ENCODE measurements around the gene GFRA1. TPM values are rescaled to one million over a fixed set of nuclear protein-coding genes. Genes with fewer than 3 reads are reported as not detected.
A peak's percentile ranks its signal among the peaks of the same experiment; 100 is the strongest.
"Not testable (repeated sequence)": the region's sequence is repeated elsewhere in the genome, so short reads cannot be mapped to it uniquely, and the experiment has no call there.

GFRA1 gene
- total RNA-seq, 1 experiment from 2014 or later = 46.3 TPM

DNA sequence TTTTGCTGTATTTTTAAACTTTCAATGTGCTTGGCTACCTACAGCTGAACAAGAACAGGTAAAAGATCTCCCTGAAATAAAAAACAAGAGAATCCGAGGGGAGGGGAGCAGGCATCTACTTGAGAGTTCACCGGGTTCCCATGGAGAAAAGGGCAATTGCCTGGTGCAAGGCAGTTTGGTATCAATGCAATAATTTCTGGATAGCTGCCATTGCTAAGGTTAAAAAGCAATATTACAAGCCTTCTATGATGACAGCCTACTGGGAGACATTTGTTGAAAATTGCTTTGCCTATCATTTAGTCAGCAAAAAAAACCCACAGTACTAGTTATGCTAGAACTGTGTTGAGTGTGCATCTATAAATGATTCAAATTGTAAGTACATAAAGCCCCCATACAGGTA lies 82.1 kb downstream of the GFRA1 start:
- no peak overlapping the region for H3K4me3 ChIP-seq
- no peaks in the 10 kb centered on the region for H3K36me3 ChIP-seq

DNA sequence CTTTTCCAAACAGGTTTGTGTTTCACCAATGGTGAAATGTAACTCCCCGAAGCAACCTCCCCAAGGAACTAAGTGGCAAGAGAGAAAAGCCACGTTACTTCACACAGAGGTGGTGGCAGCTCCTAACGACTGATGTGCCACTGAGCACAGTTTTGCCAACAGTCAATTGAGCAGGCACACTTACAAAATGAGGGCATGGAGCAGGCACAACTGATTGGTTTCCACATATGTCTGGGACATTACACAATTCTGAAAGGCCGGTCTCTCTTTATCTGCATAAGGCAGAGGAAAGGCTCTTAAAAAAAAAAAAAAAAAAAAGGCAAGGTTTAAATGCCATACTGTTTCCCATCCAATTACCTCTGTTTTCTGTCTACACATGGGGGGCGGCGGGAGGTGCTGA lies 86.7 kb downstream of the GFRA1 start:
- DNase-seq (ENCODE audit: low read depth in 1 of 2, low spot score in 2 of 2) = no peak
- Histone ChIP-seq H3K9me3 (replicated peaks) (no peaks in the 10 kb centered on the region), H3K36me3 (no peaks in the 10 kb centered on the region), H3K4me1 (replicated peaks) (no peaks in the 10 kb centered on the region), H3K27ac (no peak overlapping the region), H3K4me3 (no peak overlapping the region), H3K27me3 (replicated peaks) (no peaks in the 10 kb centered on the region)

More for the DNA sequence above, 82.1 kb downstream of the GFRA1 start:
- no peak for DNase-seq (ENCODE audit: low read depth in 1 of 2, low spot score in 2 of 2)
- Histone ChIP-seq H3K27me3 (replicated peaks) (no peaks in the 10 kb centered on the region), H3K4me1 (replicated peaks) (no peaks in the 10 kb centered on the region), H3K9me3 (replicated peaks) (no peaks in the 10 kb centered on the region), H3K27ac (no peak overlapping the region)

DNA sequence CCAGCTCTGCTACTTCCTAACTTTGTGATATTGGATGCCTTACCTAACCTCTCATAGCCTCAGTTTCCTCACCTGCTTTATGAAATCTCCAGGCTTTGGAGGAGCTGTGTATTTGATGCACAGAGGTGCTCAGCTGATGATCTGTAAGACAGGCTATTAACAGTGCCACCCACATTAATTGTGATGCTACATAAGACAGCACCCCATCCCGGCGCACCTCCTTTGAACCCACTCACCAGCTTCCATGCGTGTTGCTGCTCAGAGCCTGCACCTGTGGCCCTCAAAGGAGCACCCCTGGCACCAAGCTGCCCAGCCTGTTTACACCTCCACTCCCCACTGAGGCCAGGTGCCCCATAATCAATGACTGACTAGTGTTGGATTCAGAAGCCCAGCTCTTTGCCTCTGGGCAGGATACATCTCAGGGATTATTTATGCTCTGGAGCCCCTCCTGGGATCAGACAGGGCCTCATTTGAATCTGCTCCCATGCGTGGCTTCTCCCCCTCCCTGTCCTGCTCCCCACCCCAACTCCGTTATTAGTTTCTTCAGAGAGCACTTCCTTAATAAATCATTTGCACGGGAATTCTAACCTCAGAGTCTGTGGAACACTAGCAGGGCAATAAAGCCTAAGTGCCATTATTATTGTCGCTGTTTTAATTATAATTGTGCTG lies 87.7 kb downstream of the GFRA1 start:
- Histone ChIP-seq H3K9me3 (replicated peaks) (no peaks in the 10 kb centered on the region), H3K36me3 (no peaks in the 10 kb centered on the region)

DNA sequence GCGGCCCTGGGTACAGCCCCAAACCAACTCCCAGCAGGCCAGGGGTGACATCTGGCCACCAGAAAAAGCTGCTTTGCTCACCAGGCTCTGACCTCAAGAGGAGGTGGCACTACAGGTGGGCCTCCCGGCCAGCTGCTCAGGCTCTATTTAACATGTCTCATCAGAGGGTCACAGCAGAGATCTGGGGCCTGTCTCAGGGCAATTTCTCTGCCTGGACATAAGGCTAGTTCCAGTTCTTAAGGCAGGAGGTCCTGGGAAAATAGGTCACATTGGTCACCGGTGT lies 88.6 kb downstream of the GFRA1 start:
- H3K36me3 ChIP-seq = no peaks in the 10 kb centered on the region
- H3K4me3 ChIP-seq = no peak overlapping the region
- no peaks in the 10 kb centered on the region for H3K9me3 ChIP-seq (replicated peaks)
- H3K27ac ChIP-seq = no peak overlapping the region
- H3K4me1 ChIP-seq (replicated peaks) = no peaks in the 10 kb centered on the region
- no peaks in the 10 kb centered on the region for H3K27me3 ChIP-seq (replicated peaks)
- DNase-seq (ENCODE audit: low read depth in 1 of 2, low spot score in 2 of 2) = no peak

More for the DNA sequence above, 87.7 kb downstream of the GFRA1 start:
- DNase-seq (ENCODE audit: low read depth in 1 of 2, low spot score in 2 of 2) = no peak
- H3K27ac ChIP-seq = no peak overlapping the region
- no peaks in the 10 kb centered on the region for H3K4me1 ChIP-seq (replicated peaks)
- no peaks in the 10 kb centered on the region for H3K27me3 ChIP-seq (replicated peaks)
- no peak overlapping the region for H3K4me3 ChIP-seq

DNA sequence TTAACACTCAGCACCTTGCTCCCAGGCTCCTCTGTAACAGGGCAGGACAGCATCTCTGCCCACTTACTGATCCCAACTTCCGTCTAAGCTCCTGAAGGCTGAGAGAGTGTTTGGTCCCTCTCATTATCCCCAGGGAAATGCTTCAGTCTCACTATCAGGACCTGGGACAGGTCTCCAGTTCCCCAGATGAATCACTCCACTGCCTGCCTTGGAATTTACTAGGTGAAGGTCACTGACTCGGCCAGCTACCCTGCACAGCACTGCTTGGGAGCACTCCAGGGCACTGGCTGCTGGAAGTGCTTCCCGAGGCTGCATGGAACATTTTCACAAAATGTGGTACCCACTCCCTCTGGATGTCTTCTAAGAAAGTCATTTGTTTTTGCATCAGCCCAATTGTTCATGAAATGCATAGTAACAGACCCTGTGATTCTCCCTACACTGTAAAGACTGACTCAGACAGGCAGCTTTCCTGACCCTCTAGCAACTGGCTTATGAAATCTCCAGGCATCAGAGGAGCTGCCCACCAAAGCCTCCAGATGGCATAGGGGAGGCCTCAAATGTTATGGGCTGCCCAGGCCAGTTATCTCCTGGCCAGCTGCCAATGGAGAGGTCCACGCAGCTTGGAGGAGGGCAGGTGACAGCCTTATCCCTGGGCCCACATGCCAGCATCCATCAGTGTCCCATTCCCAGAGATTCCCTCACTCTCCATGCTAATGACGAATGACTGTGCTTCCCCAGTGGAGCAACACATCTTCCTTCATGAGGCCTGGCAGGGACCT lies 89.1 kb downstream of the GFRA1 start:
- H3K4me1 ChIP-seq (replicated peaks) = no peaks in the 10 kb centered on the region
- peak in 1 of 2 experiments; percentile 17 for DNase-seq (ENCODE audit: low read depth in 1 of 2, low spot score in 2 of 2)
- H3K4me3 ChIP-seq = no peak overlapping the region
- H3K27ac ChIP-seq = no peak overlapping the region
- no peaks in the 10 kb centered on the region for H3K27me3 ChIP-seq (replicated peaks)
- H3K9me3 ChIP-seq (replicated peaks) = no peaks in the 10 kb centered on the region
- no peaks in the 10 kb centered on the region for H3K36me3 ChIP-seq

DNA sequence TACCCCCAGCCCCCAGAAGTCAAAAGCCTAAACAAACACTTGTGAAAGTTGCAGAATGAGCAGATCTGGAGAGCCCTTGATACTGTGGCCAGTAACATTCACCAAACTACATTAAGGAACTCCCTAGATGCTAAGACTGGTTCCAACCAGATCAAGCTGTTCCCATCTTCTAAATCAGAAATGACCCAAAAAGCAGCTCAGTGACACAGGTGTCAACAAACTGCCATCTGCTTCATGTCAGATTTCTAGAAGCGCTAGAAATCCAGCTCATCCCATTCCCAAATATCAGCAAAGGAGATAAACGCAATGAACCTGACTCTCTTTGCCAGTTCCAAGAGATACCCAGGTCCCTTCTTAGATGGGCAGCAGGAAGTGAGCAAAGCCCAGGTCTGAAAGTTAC lies 90.6 kb downstream of the GFRA1 start:
- Histone ChIP-seq H3K4me1 (replicated peaks) (no peaks in the 10 kb centered on the region; the same call in 1 of the 2 replicates), H3K9me3 (replicated peaks) (no peaks in the 10 kb centered on the region), H3K27me3 (replicated peaks) (no peaks in the 10 kb centered on the region), H3K27ac (no peak overlapping the region), H3K36me3 (no peaks in the 10 kb centered on the region), H3K4me3 (no peak overlapping the region)
- DNase-seq (ENCODE audit: low read depth in 1 of 2, low spot score in 2 of 2) = no peak

DNA sequence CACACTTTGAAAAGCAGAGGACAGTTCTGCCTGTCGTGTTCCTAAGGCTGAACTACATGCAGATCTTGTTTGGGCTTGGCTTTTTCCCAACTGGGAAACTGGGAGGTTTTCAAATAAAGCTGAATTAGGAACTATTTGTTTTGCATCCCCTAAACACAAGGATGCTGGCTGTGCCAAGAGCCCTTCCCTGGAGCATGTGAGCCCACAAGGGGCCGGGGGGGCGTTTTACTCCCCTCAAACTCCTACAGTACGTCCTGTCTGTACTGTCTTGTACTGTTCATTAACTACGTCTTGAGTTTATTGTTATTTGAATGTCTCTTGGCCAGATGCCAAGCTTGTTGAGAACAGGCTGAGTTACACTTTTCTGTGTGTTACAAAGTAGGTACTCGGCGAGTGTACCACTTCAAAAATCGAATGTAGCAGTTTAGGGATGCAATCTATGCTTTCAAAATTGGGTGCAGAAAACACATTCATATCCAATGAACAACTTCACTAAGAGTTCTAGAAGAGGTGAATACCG lies 94.9 kb downstream of the GFRA1 start:
- Histone ChIP-seq H3K36me3 (no peaks in the 10 kb centered on the region), H3K27me3 (replicated peaks) (no peaks in the 10 kb centered on the region), H3K4me3 (no peak overlapping the region), H3K9me3 (replicated peaks) (no peaks in the 10 kb centered on the region), H3K27ac (no peak overlapping the region), H3K4me1 (replicated peaks) (no peaks in the 10 kb centered on the region; the same call in 1 of the 2 replicates)
- DNase-seq (ENCODE audit: low read depth in 1 of 2, low spot score in 2 of 2) = no peak

DNA sequence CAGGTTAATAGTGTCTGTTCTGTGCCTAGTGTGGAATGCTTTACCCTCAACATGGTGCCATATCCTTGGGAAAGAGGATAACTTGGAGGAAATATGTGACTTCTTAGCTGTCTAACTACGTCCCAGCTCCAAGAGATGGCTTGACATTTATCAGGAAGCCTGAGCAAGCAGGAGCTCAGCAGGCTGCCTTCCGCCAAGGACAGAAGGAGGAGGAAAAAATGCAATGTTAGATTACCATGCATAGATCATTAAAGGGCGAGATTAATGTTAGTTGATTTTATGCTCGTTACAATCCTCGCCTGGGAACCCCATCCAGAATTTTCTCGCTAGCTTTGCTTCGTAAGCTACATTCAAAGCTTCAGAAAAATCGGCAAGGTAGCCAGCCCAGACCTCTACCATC lies 97.8 kb downstream of the GFRA1 start:
- H3K4me3 ChIP-seq = no peak overlapping the region
- peaks cover 8% of the 10 kb centered on the region for H3K4me1 ChIP-seq (replicated peaks)
- H3K9me3 ChIP-seq (replicated peaks) = no peaks in the 10 kb centered on the region
- no peak for DNase-seq (ENCODE audit: low read depth in 1 of 2, low spot score in 2 of 2)
- no peak overlapping the region for H3K27ac ChIP-seq
- no peaks in the 10 kb centered on the region for H3K27me3 ChIP-seq (replicated peaks)
- H3K36me3 ChIP-seq = no peaks in the 10 kb centered on the region

DNA sequence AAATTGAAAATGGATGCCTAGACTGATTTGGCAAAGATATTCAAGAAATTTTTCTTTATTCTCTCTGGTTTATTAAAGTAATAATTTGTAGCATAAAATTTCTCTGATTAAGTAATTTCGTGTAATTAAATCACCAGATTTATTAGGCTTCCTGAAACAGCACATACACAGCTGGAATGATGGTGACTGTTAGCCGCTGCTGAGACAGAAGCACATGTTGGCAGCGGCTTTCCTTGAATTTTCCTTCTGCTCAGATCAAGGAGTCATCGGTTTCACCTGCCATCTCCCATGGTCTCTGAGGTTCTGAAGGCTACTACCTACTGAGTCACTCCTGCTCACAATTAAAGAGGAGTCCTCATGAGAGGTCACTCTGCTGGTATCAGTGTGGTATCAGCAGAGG lies 101.5 kb downstream of the GFRA1 start:
- H3K9me3 ChIP-seq (replicated peaks) = no peaks in the 10 kb centered on the region
- H3K36me3 ChIP-seq = no peaks in the 10 kb centered on the region
- no peaks in the 10 kb centered on the region for H3K27me3 ChIP-seq (replicated peaks)
- H3K4me3 ChIP-seq = no peak overlapping the region
- DNase-seq (ENCODE audit: low read depth in 1 of 2, low spot score in 2 of 2) = no peak
- no peak overlapping the region for H3K27ac ChIP-seq
- peaks cover 19% of the 10 kb centered on the region for H3K4me1 ChIP-seq (replicated peaks)

DNA sequence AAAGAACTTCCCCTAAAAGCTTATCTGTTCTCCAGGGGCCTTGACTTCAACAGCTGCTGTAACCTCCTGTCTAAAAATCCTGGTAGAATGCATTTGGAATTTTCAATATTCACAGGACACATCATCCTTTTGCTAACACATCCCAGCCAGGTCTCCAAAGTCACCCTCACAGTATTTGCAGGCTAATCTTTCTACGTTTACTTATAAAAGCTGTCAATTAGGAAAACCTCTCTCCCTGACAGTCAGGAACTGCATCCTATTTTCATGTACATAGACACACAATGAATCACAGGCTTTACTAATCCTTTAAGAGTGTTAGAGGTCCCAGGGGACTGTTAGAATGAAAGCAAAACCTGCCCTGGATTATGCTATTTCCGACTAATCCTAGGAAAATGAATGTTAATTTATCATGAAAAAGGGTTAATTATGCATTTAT lies 102.2 kb downstream of the GFRA1 start:
- Histone ChIP-seq H3K9me3 (replicated peaks) (no peaks in the 10 kb centered on the region), H3K4me3 (no peak overlapping the region), H3K27ac (no peak overlapping the region), H3K4me1 (replicated peaks) (peaks cover 19% of the 10 kb centered on the region), H3K27me3 (replicated peaks) (no peaks in the 10 kb centered on the region), H3K36me3 (no peaks in the 10 kb centered on the region)
- DNase-seq (ENCODE audit: low read depth in 1 of 2, low spot score in 2 of 2) = peak in 1 of 2 experiments; percentile 62

DNA sequence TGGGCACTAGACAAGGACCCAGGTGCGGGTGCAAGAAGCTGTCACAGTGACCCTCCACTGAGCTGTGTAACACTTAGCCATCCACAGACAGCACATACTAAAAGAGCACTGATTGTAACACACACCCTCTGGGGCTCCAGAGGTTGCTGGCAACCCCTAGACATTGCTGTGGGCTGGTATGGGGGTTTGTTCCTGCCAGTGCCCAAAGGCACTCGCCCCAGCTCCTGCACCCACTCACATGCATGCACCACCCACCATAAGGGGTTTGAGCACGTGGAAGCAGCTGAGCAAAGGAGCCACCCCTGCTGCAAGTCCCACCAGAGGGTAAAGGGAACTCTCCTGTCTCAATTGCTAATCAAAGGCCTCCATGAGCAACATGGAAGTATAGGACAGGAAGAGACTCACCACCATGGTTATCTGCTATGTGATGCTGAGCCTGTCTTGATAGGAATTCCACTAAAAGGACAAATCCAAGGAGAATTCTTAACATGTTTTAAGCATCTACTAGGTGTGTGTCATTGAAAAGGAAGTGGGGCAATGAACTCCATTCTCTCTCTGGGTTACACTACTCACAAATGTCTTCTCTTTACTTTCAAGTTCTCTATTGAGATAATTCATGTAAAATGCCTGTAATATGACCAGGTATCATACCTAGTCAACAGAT lies 103.1 kb downstream of the GFRA1 start:
- Histone ChIP-seq H3K27ac (no peak overlapping the region), H3K4me3 (no peak overlapping the region), H3K36me3 (no peaks in the 10 kb centered on the region), H3K4me1 (replicated peaks) (peaks cover 19% of the 10 kb centered on the region), H3K27me3 (replicated peaks) (no peaks in the 10 kb centered on the region), H3K9me3 (replicated peaks) (no peaks in the 10 kb centered on the region)
- no peak for DNase-seq (ENCODE audit: low read depth in 1 of 2, low spot score in 2 of 2)

DNA sequence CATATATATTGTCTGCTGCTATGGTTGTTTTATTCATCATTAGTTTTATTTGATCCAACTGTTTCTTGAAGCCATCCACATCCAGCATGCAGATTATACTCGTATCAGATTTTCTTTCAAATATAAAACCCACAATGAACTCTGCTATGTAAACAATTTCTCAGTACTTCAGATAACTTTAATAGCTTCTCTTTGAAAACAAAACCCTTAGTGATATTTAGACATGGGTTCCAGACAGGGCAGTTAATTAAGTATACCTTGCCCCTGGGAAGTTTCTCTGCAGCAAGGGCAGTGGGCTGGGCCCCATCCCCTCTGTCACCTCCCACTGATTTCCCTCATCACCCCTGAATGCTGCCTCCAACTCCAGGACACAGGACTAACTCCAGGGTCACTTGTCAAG lies 104.3 kb downstream of the GFRA1 start:
- H3K4me1 ChIP-seq (replicated peaks) = peaks cover 19% of the 10 kb centered on the region
- H3K4me3 ChIP-seq = no peak overlapping the region
- DNase-seq (ENCODE audit: low read depth in 1 of 2, low spot score in 2 of 2) = no peak
- H3K36me3 ChIP-seq = no peaks in the 10 kb centered on the region
- H3K27me3 ChIP-seq (replicated peaks) = no peaks in the 10 kb centered on the region
- H3K9me3 ChIP-seq (replicated peaks) = no peaks in the 10 kb centered on the region
- H3K27ac ChIP-seq = no peak overlapping the region

DNA sequence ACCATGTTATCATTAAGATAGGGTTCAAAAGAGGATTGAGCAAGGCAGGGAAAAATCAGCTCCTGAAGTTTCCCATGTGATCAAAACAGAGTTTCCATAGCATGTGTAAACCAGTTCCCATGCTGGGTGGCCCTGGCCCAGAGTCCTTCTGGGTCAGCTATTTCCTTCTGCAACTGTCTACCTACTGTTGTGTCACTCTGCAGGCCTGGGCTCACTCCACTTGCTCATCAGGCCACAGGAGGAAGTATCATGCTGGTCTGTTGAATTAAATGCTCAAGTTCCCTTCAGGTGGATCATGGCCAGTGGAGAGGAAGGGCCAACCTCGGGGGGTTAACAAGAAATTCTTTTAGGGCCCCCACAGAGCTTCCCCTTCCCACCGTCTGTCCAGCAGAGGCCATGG lies 104.7 kb downstream of the GFRA1 start:
- Histone ChIP-seq H3K36me3 (no peaks in the 10 kb centered on the region), H3K4me3 (no peak overlapping the region), H3K27ac (no peak overlapping the region), H3K27me3 (replicated peaks) (no peaks in the 10 kb centered on the region), H3K4me1 (replicated peaks) (peaks cover 19% of the 10 kb centered on the region), H3K9me3 (replicated peaks) (no peaks in the 10 kb centered on the region)
- peak; percentile 13 to 31 for DNase-seq (ENCODE audit: low read depth in 1 of 2, low spot score in 2 of 2)

DNA sequence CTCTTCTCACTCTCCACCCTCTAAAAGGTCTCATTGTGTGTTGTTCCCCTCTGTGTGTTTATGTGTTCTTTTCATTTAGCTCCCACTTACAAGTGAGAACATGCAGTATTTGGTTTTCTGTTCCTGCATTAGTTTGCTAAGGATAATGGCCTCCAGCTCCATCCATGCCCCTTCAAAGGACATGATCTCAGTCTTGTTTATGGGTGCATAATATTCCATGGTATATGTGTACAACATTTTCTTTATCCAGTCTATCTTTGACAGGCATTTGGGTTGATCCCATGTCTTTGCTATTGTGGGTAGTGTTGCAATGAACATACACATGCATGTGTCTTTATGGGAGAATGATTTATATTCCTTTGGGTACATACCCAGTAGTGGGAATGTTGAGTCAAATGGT lies 107.1 kb downstream of the GFRA1 start:
- H3K36me3 ChIP-seq; DNase-seq (ENCODE audit: low read depth in 1 of 2, low spot score in 2 of 2); H3K27ac ChIP-seq; H3K27me3 ChIP-seq (replicated peaks); H3K9me3 ChIP-seq (replicated peaks); H3K4me3 ChIP-seq: not testable (repeated sequence)
- peaks cover 16% of the 10 kb centered on the region for H3K4me1 ChIP-seq (replicated peaks)

All from SJSA1 (cell line).